BE2C (cell line): ENCODE data around the gene PRKAR2B.
A peak's percentile ranks its signal among the peaks of the same experiment; 100 is the strongest.

ENCODE experiments used
- DNase-seq: peaks from one replicate; pipeline ENCODE4 v3.0.0-alpha.2; 2020
- H3K27me3 ChIP-seq: fragments of 250-450 bp; sonication (Bioruptor Pico); 2 replicates; pipeline ENCODE4 v1.5.1; 2020; ENCODE audit warnings: mild to moderate bottlenecking
- H3K36me3 ChIP-seq: fragments of 250-450 bp; sonication (Bioruptor Pico); 2 replicates; pipeline ENCODE4 v1.5.1; 2020; ENCODE audit warnings: mild to moderate bottlenecking
- H3K4me1 ChIP-seq: fragments of 250-450 bp; sonication (Bioruptor Pico); 2 replicates; pipeline ENCODE4 v1.5.1; 2020
- H3K4me3 ChIP-seq: 2 replicates; pipeline ENCODE4 v1.5.1; 2011; ENCODE audit warnings: low read depth, low read length
- H3K9me3 ChIP-seq: fragments of 250-450 bp; sonication (Bioruptor Pico); 2 replicates; pipeline ENCODE4 v1.5.1; 2020
- CTCF ChIP-seq: IDR thresholded peaks from 2 replicates; pipeline ENCODE4 v1.5.1; 2012; ENCODE audit warnings: mild to moderate bottlenecking, low read depth, low read length

The PRKAR2B gene

GRCh38 chr7:107179326-107180164 is 135.0 kb downstream of the PRKAR2B start:
- Histone ChIP-seq H3K27me3 (no peaks in the 10 kb centered on the region), H3K4me1 (peaks cover 7% of the 10 kb centered on the region), H3K36me3 (peaks cover 4% of the 10 kb centered on the region), H3K4me3 (no peak overlapping the region), H3K9me3 (no peaks in the 10 kb centered on the region)
- no peak for DNase-seq
- no peak for TF ChIP-seq CTCF

- peaks cover 7% of the 10 kb centered on the region for H3K4me1 ChIP-seq
- TF ChIP-seq CTCF = no peak
- H3K36me3 ChIP-seq = peaks cover 4% of the 10 kb centered on the region
- no peaks in the 10 kb centered on the region for H3K9me3 ChIP-seq
- peak; percentile 25 for DNase-seq
- no peaks in the 10 kb centered on the region for H3K27me3 ChIP-seq
- H3K4me3 ChIP-seq = no peak overlapping the region
Measured at GRCh38 chr7:107180378-107180777, 135.9 kb downstream of the PRKAR2B start.

- H3K36me3 ChIP-seq = peaks cover 4% of the 10 kb centered on the region
- TF ChIP-seq CTCF = no peak
Measured at GRCh38 chr7:107181172-107181571, 136.7 kb downstream of the PRKAR2B start.

GRCh38 chr7:107185716-107186115 is 141.2 kb downstream of the PRKAR2B start:
- H3K36me3 ChIP-seq = peaks cover 10% of the 10 kb centered on the region
- no peaks in the 10 kb centered on the region; the same call in 1 of the 2 replicates for H3K4me1 ChIP-seq
- H3K9me3 ChIP-seq = no peaks in the 10 kb centered on the region
- H3K4me3 ChIP-seq = no peak overlapping the region
- H3K27me3 ChIP-seq = no peaks in the 10 kb centered on the region
- no peak for TF ChIP-seq CTCF
- no peak for DNase-seq

More at GRCh38 chr7:107181172-107181571, 136.7 kb downstream of the PRKAR2B start:
- Histone ChIP-seq H3K27me3 (no peaks in the 10 kb centered on the region), H3K9me3 (no peaks in the 10 kb centered on the region), H3K4me1 (peaks cover 7% of the 10 kb centered on the region), H3K4me3 (no peak overlapping the region)
- no peak for DNase-seq

GRCh38 chr7:107186240-107186639 is 141.7 kb downstream of the PRKAR2B start:
- no peak for TF ChIP-seq CTCF
- Histone ChIP-seq H3K4me1 (no peaks in the 10 kb centered on the region), H3K27me3 (no peaks in the 10 kb centered on the region), H3K4me3 (no peak overlapping the region), H3K9me3 (no peaks in the 10 kb centered on the region), H3K36me3 (peaks cover 10% of the 10 kb centered on the region)
- DNase-seq = no peak

GRCh38 chr7:107187774-107188173 is 143.3 kb downstream of the PRKAR2B start:
- DNase-seq = no peak
- Histone ChIP-seq H3K36me3 (peaks cover 8% of the 10 kb centered on the region), H3K27me3 (no peaks in the 10 kb centered on the region), H3K4me1 (no peaks in the 10 kb centered on the region), H3K9me3 (no peaks in the 10 kb centered on the region), H3K4me3 (no peak overlapping the region)
- TF ChIP-seq CTCF = no peak
